HepG2 (cell line): ENCODE results near the gene OPN3. TPM values are rescaled to one million over a fixed set of nuclear protein-coding genes. Genes with fewer than 3 reads are reported as not detected.

Source experiments
- ATAC-seq: fragments of 200-7000 bp; cut with Tn5 transposase; 3 replicates; pipeline ENCODE4 v1.9.1; 2020; ENCODE audit warnings: mild to moderate bottlenecking, moderate library complexity
- BruUV-seq: library from RNA; stranded (reverse); fragments of 400-500 nt; replicated peaks from 2 replicates; lab custom pipeline; 2021; lab: Mats Ljungman, UMichigan
- CTCF ChIA-PET: fragments of 300-600 bp; formaldehyde crosslinking; extraction: SDS; loops from one replicate; lab custom pipeline; 2021; ENCODE audit warnings: low total read pairs, inconsistent platforms, low intra/inter-chr PET ratio; lab: Yijun Ruan, JAX
- POLR2A ChIA-PET: fragments of 350-600 bp; sonication (Branson Sonifier 250); formaldehyde crosslinking; loops from one replicate; lab custom pipeline; 2020; ENCODE audit warnings: antibody characterized with exemption, inconsistent platforms; lab: Yijun Ruan, JAX
- DNase-seq: peaks from one replicate; pipeline ENCODE4 v3.0.0-alpha.2; 2015; ENCODE audit warnings: low spot score
- FAIRE-seq: peaks from 3 replicates; lab custom pipeline; 2011; peaks lifted over from hg19 to GRCh38; lab: Jason Lieb, UNC
- H2AFZ ChIP-seq: one replicate; pipeline ENCODE4 v1.6.1; 2011; ENCODE audit warnings: low read length, inconsistent platforms
- H3K27ac ChIP-seq: fragments of 300-600 bp; 3 replicates; pipeline ENCODE4 v1.8.0; 2011; ENCODE audit warnings: mixed run types, mild to moderate bottlenecking, mixed read lengths, low read length, inconsistent platforms; ENCODE audit not compliant: insufficient read depth; ENCODE audit errors: extremely low read length
- H3K27me3 ChIP-seq, 2 experiments: fragments of 200-600 bp in 1 of 2; 2 replicates in 1 of 2; 3 replicates in 1 of 2; pipeline versions ENCODE4 v1.6.0 to v1.8.0; 2011; ENCODE audit warnings: low read length in 2 of 2, mild to moderate bottlenecking in 2 of 2, moderate library complexity in 2 of 2, inconsistent platforms in 1 of 2; ENCODE audit not compliant: insufficient read depth in 2 of 2, control insufficient read depth in 1 of 2
- H3K36me3 ChIP-seq, 2 experiments: fragments of 200-600 bp in 1 of 2; replicated peaks in 1 of 2; 2 replicates in 1 of 2; 3 replicates in 1 of 2; pipeline versions ENCODE4 v1.5.1 to v1.8.0; 2011; ENCODE audit warnings: low read length in 2 of 2, inconsistent platforms in 1 of 2; ENCODE audit not compliant: insufficient read depth in 2 of 2, control insufficient read depth in 1 of 2
- H3K4me1 ChIP-seq: 2 replicates; pipeline ENCODE4 v1.5.1; 2012; ENCODE audit warnings: low read length, inconsistent platforms; ENCODE audit not compliant: insufficient read depth
- H3K4me2 ChIP-seq: 2 replicates; pipeline ENCODE4 v1.6.0; 2011; ENCODE audit warnings: low read depth, low read length, inconsistent platforms
- H3K4me3 ChIP-seq, 3 experiments: fragments of 200-600 bp in 1 of 3; sonication (generic), shearing (Covaris generic) in 1 of 3; replicated peaks in 1 of 3; 2 replicates each; pipeline ENCODE4 v1.5.1; 2011 to 2016; ENCODE audit warnings: low read length in 3 of 3, inconsistent platforms in 2 of 3, low read depth in 2 of 3, mild to moderate bottlenecking in 2 of 3, control low read depth in 1 of 3, mixed read lengths in 1 of 3; ENCODE audit not compliant: insufficient read depth in 1 of 3
- H3K79me2 ChIP-seq: one replicate; pipeline ENCODE4 v1.6.1; 2011; ENCODE audit warnings: low read length, inconsistent platforms; ENCODE audit not compliant: insufficient read depth
- H3K9ac ChIP-seq: 2 replicates; pipeline ENCODE4 v1.6.0; 2011; ENCODE audit warnings: mild to moderate bottlenecking, low read depth, low read length, inconsistent platforms; ENCODE audit not compliant: insufficient read depth
- H3K9me3 ChIP-seq: 2 replicates; pipeline ENCODE4 v1.5.1; 2012; ENCODE audit warnings: mild to moderate bottlenecking, low read length
- H4K20me1 ChIP-seq: 2 replicates; pipeline ENCODE4 v1.6.0; 2011; ENCODE audit warnings: inconsistent platforms, mild to moderate bottlenecking, low read length, moderate library complexity; ENCODE audit not compliant: insufficient read depth
- AKAP8 ChIP-seq: sonication (generic); formaldehyde crosslinking; IDR thresholded peaks from 2 replicates; pipeline ENCODE4 v1.5.1; 2020; ENCODE audit warnings: mild to moderate bottlenecking, missing genetic modification reagents
- ARID5B ChIP-seq: IDR thresholded peaks from 2 replicates; pipeline ENCODE4 v1.4.0; 2020; ENCODE audit warnings: mild to moderate bottlenecking, missing genetic modification reagents
- DBP ChIP-seq: sonication (generic); formaldehyde crosslinking; IDR thresholded peaks from 2 replicates; pipeline ENCODE4 v1.4.0; 2020; ENCODE audit warnings: missing genetic modification reagents; ENCODE audit errors: not compliant biosample characterization
- FOXK1 ChIP-seq: sonication (generic); formaldehyde crosslinking; IDR thresholded peaks from 2 replicates; pipeline ENCODE4 v1.4.0; 2020; ENCODE audit warnings: low read depth, missing genetic modification reagents, borderline replicate concordance
- GATA4 ChIP-seq: sonication (generic); IDR thresholded peaks from 2 replicates; pipeline ENCODE4 v1.6.1; 2016; ENCODE audit warnings: antibody characterized with exemption, low read depth, borderline replicate concordance
- HDAC6 ChIP-seq: fragments of 200-600 bp; sonication (generic); IDR thresholded peaks from 2 replicates; pipeline ENCODE4 v1.7.0; 2017; ENCODE audit warnings: mild to moderate bottlenecking, antibody characterized with exemption, low read length, low read depth
- HOXD1 ChIP-seq: sonication (generic); formaldehyde crosslinking; IDR thresholded peaks from 2 replicates; pipeline ENCODE4 v1.5.0; 2020; ENCODE audit warnings: missing genetic modification reagents
- PAF1 ChIP-seq: IDR thresholded peaks from 2 replicates; pipeline ENCODE4 v1.6.1; 2016; ENCODE audit warnings: missing genetic modification reagents, missing compliant biosample characterization
- ZNF138 ChIP-seq: sonication (generic); formaldehyde crosslinking; IDR thresholded peaks from 2 replicates; pipeline ENCODE4 v1.5.0; 2020; ENCODE audit warnings: mild to moderate bottlenecking, low read depth, missing genetic modification reagents
- ZNF225 ChIP-seq: sonication (generic); formaldehyde crosslinking; IDR thresholded peaks from 2 replicates; pipeline ENCODE4 v1.4.0; 2020; ENCODE audit warnings: mild to moderate bottlenecking, missing genetic modification reagents
- ZNF260 ChIP-seq: sonication (generic); formaldehyde crosslinking; IDR thresholded peaks from 2 replicates; pipeline ENCODE4 v1.4.0; 2020; ENCODE audit warnings: missing genetic modification reagents, low read depth, mild to moderate bottlenecking, borderline replicate concordance
- ZNF800 ChIP-seq: sonication (generic); formaldehyde crosslinking; IDR thresholded peaks from 2 replicates; pipeline ENCODE4 v1.4.0; 2020; ENCODE audit warnings: missing genetic modification reagents
- ZNF878 ChIP-seq: sonication (generic); formaldehyde crosslinking; IDR thresholded peaks from 2 replicates; pipeline ENCODE4 v1.8.1; 2023; ENCODE audit warnings: mild to moderate bottlenecking, missing genetic modification reagents, moderate library complexity
- WGBS: methylation state at CpG from one replicate; pipeline ENCODE4 v1.1.6; 2017; ENCODE audit warnings: low lambda C conversion rate; 5-methylcytosine and 5-hydroxymethylcytosine counted together
- in situ Hi-C: cut with HindIII; loops from 2 replicates; pipeline ENCODE4 v1.10.0; 2017; ENCODE audit warnings: low pct_unique_long_range_greater_than_20kb; ENCODE audit not compliant: extremely low pct_ligation_motif_present
- intact Hi-C: fragments of 100-400 bp; cut with micrococcal nuclease; formaldehyde crosslinking; loops from one replicate; pipeline ENCODE4 v1.10.0; 2022; ENCODE audit not compliant: unreplicated experiment
- polyA plus RNA-seq, 8 experiments: library from polyadenylated mRNA; depleted of rRNA in 3 of 8; stranded (reverse) in 7 of 8; unstranded in 1 of 8; fragments of >200 nt; fragmentation: Illumina TruSeq in 4 of 8; extraction: Trizol in 4 of 8; gene quantifications; 2 replicates each; pipeline versions ENCODE4 v1.2.1 to v1.2.3, GENCODE V29; 2011 to 2016; ENCODE audit warnings: low read depth in 4 of 8, missing spikeins in 1 of 8, mixed read lengths in 1 of 8; ENCODE audit not compliant: insufficient read depth in 1 of 8
- total RNA-seq, 5 experiments: library from RNA; depleted of rRNA; stranded (reverse); fragments of >200 nt; fragmentation: Illumina TruSeq; extraction: Trizol; gene quantifications; 2 replicates each; pipeline ENCODE4 v1.2.3, GENCODE V29; 2016; ENCODE audit warnings: low read depth in 1 of 5

OPN3 gene
- total and polyA plus RNA-seq, 2 of the 13 experiments (the other 11 are each of a cell fraction or from before 2014, with no cell fraction given) = 17.4 to 23.0 TPM

- no peak overlapping the region for H3K4me3 ChIP-seq
- H3K27ac ChIP-seq = no peak overlapping the region
- H3K9ac ChIP-seq = no peak overlapping the region
- no peak for TF ChIP-seq ZNF878
- no peak for TF ChIP-seq ZNF260 (CRISPR knock-in tag)
- no peak for TF ChIP-seq DBP (CRISPR knock-in tag)
- TF ChIP-seq PAF1 (CRISPR knock-in tag) = no peak
- no peak for TF ChIP-seq ARID5B (CRISPR knock-in tag)
- TF ChIP-seq GATA4 = no peak
- no peak for TF ChIP-seq ZNF800 (CRISPR knock-in tag)
- no peak for TF ChIP-seq HDAC6
- no peak for TF ChIP-seq HOXD1 (CRISPR knock-in tag)
- TF ChIP-seq ZNF138 = no peak
- no peak for TF ChIP-seq ZNF225 (CRISPR knock-in tag)
- no peak for TF ChIP-seq AKAP8 (CRISPR knock-in tag)
- TF ChIP-seq FOXK1 (CRISPR knock-in tag) = no peak
- no peaks in the 10 kb centered on the region for H3K27me3 ChIP-seq
- no peak for FAIRE-seq
- BruUV-seq = no TSS peak
- CTCF ChIA-PET = no interaction called here
- DNase-seq = no peak
- POLR2A ChIA-PET = no interaction called here
- H3K79me2 ChIP-seq = no peaks in the 10 kb centered on the region
- H3K4me1 ChIP-seq = no peaks in the 10 kb centered on the region
- no peak for ATAC-seq
- no peaks in the 10 kb centered on the region; a peak in 1 of 5 replicates for H3K36me3 ChIP-seq
- intact Hi-C loops = no loop called here
- H2AFZ ChIP-seq = no peak overlapping the region
- H4K20me1 ChIP-seq = no peaks in the 10 kb centered on the region
- in situ Hi-C loops = no loop called here
- WGBS = 66% methylated on average over 5 of the region's 5 CpGs
- H3K9me3 ChIP-seq = no peaks in the 10 kb centered on the region
- no peak overlapping the region for H3K4me2 ChIP-seq
Observed at GRCh38 chr1:241591736-241592135, 48.4 kb downstream of the OPN3 start.
